Psoas muscle (tissue), 8 donors: ENCODE data around the gene TUBGCP6. TPM values are rescaled to one million over a fixed set of nuclear protein-coding genes. Genes with fewer than 3 reads are reported as not detected.

Experiments used
- ATAC-seq, 4 donors: fragments of 200-7000 bp; cut with Tn5 transposase; one replicate each; pipeline ENCODE4 v1.9.1; 2020; ENCODE audit warnings: moderate library complexity in 3 of 4, mild to moderate bottlenecking in 2 of 4
- DNase-seq, 2 donors: peaks; one replicate each; pipeline ENCODE4 v3.0.0-alpha.2; 2020
- H3K27ac ChIP-seq: fragments of 200-600 bp; one replicate; pipeline ENCODE4 v1.8.0; 2022
- H3K27me3 ChIP-seq, 3 donors: fragments of 200-600 bp in 1 of 3; one replicate each; pipeline versions ENCODE4 v1.6.1 to v1.8.0; 2013 to 2022; ENCODE audit warnings: low read length in 2 of 3, mild to moderate bottlenecking in 2 of 3, moderate library complexity in 1 of 3; ENCODE audit not compliant: insufficient read depth in 3 of 3
- H3K36me3 ChIP-seq, 2 donors: fragments of 200-600 bp in 1 of 2; one replicate each; pipeline versions ENCODE4 v1.6.1 to v1.8.0; 2013 to 2022; ENCODE audit warnings: low read depth in 1 of 2, mild to moderate bottlenecking in 1 of 2, moderate library complexity in 1 of 2; ENCODE audit not compliant: insufficient read depth in 1 of 2
- H3K4me1 ChIP-seq: fragments of 200-600 bp; one replicate; pipeline ENCODE4 v1.8.0; 2022
- H3K4me3 ChIP-seq: fragments of 200-600 bp; one replicate; pipeline ENCODE4 v1.8.0; 2022; ENCODE audit warnings: mild to moderate bottlenecking
- H3K9me3 ChIP-seq: fragments of 200-600 bp; one replicate; pipeline ENCODE4 v1.8.0; 2022
- CTCF ChIP-seq: fragments of 200-600 bp; IDR thresholded peaks from one replicate; pipeline ENCODE4 v1.8.0; 2022; ENCODE audit warnings: antibody characterized with exemption
- WGBS, 3 donors: extraction: QIAGEN DNeasy Blood & Tissue Kit; methylation state at CpG; one replicate each; pipeline versions ENCODE4 v1.1.6 to v1.1.7; 2013; 5-methylcytosine and 5-hydroxymethylcytosine counted together
- intact Hi-C, 2 donors: fragments of 100-400 bp; cut with DNase I; formaldehyde crosslinking; loops; one replicate each; pipeline versions ENCODE4 v1.11.0 to v1.14.2; 2022
- polyA plus RNA-seq, 3 donors: library from polyadenylated mRNA; stranded (reverse); fragments of 200-250 nt; gene quantifications; one replicate each; pipeline ENCODE4 v1.2.3, GENCODE V29; 2013
- total RNA-seq, 4 donors: library from RNA; stranded (reverse); fragmentation: NEBNext Ultra II Directional in 2 of 4; extraction: Animal tissue kit (Norgen Biotek cat#: 25700) in 2 of 4; gene quantifications; one replicate each; pipeline versions ENCODE4 v1.2.1 to v1.2.4, GENCODE V29; 2021 to 2023
- donor health status: healthy with polysubstance abuse.
- donor health status: DM: no; HTN: no; CAD: no; lungs with moderate emphysema.
- donor health status: Bipolar disorder and iron deficiency.
- donor health status: healthy.
- donor health status: DM: yes; HTN: yes; CAD: no.
- donor health status: DM: no; HTN: no; CAD: no.
- donor health status: DM: no; HTN: no; CAD: no.
- donor health status: DM: yes; HTN: yes; CAD: no.

The TUBGCP6 gene
- total and polyA plus RNA-seq, 7 donors = 9.5 to 21.8 (median 18.0) TPM

GRCh38 chr22:50219800-50220602, 24.8 kb downstream of the TUBGCP6 start:
- peak in 2 of 4 donors; percentile 5 for ATAC-seq
- TF ChIP-seq CTCF = no peak
- no peaks in the 10 kb centered on the region for H3K9me3 ChIP-seq
- H3K4me3 ChIP-seq = no peak overlapping the region
- H3K27me3 ChIP-seq = no peaks in the 10 kb centered on the region
- 82 to 89% (median 83%) methylated on average over 23 to 25 of the region's 25 CpGs for WGBS, 3 donors
- intact Hi-C loops = no loop called here
- H3K36me3 ChIP-seq = peaks cover 21 to 92% of the 10 kb centered on the region in 2 donors
- no peak for DNase-seq
- no peaks in the 10 kb centered on the region for H3K4me1 ChIP-seq
- no peak overlapping the region for H3K27ac ChIP-seq

GRCh38 chr22:50218996-50219727, 25.7 kb downstream of the TUBGCP6 start:
- 70 to 77% (median 73%) methylated on average over 40 to 42 of the region's 42 CpGs for WGBS, 3 donors
- Histone ChIP-seq H3K4me3 (no peak overlapping the region), H3K36me3 (peaks cover 21 to 92% of the 10 kb centered on the region in 2 donors), H3K9me3 (no peaks in the 10 kb centered on the region), H3K27me3 (no peaks in the 10 kb centered on the region), H3K27ac (no peak overlapping the region), H3K4me1 (no peaks in the 10 kb centered on the region)
- ATAC-seq = peak; percentile 61 to 81 (median 65)
- intact Hi-C loops = no loop called here
- TF ChIP-seq CTCF = no peak
- peak; percentile 84 to 94 for DNase-seq

GRCh38 chr22:50218153-50218995, 26.4 kb downstream of the TUBGCP6 start:
- DNase-seq = peak in 1 of 2 donors; percentile 63
- ATAC-seq = peak in 3 of 4 donors; percentile 3 to 6 (median 5)
- Histone ChIP-seq H3K9me3 (no peaks in the 10 kb centered on the region), H3K27me3 (no peaks in the 10 kb centered on the region), H3K4me3 (no peak overlapping the region), H3K27ac (no peak overlapping the region), H3K4me1 (no peaks in the 10 kb centered on the region), H3K36me3 (peaks cover 16 to 92% of the 10 kb centered on the region in 2 donors)
- TF ChIP-seq CTCF = no peak
- intact Hi-C loops = no loop called here
- WGBS, 3 donors = 76 to 81% (median 79%) methylated on average over 42 to 43 of the region's 43 CpGs

GRCh38 chr22:50217543-50218152, 27.2 kb downstream of the TUBGCP6 start:
- Histone ChIP-seq H3K4me1 (no peaks in the 10 kb centered on the region), H3K4me3 (no peak overlapping the region), H3K9me3 (no peaks in the 10 kb centered on the region), H3K36me3 (peaks cover 16 to 92% of the 10 kb centered on the region in 2 donors), H3K27me3 (no peaks in the 10 kb centered on the region), H3K27ac (no peak overlapping the region)
- ATAC-seq = no peak
- 81 to 87% (median 87%) methylated on average over 21 of the region's 21 CpGs for WGBS, 3 donors
- intact Hi-C loops = no loop called here
- no peak for TF ChIP-seq CTCF
- peak in 1 of 2 donors; percentile 53 for DNase-seq
